ENCODE results near the gene NOA1. TPM values are rescaled to one million over a fixed set of nuclear protein-coding genes. Genes with fewer than 3 reads are reported as not detected.
A peak's percentile ranks its signal among the peaks of the same experiment; 100 is the strongest.

NOA1 gene
- total and polyA plus RNA-seq, 4 donors = 5.8 to 20.2 (median 14.9) TPM

DNA sequence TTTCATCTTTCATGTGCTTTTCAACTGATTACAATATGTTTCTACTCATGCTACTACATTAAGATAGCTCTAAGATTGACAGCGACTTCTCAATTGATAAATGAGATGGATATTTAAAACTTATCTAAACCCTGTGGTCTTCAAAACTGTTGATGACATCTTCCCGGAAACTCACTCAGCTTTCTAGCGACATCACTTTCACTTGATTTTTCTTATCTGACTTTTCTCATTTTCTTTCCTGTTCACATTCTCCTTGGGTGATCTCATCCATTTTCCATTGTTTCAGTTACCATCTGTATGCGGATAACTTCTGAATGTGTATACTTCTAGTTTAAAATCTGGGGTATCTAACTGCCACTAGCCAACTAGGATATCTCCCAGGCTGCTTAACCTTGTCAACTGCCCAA is 4.4 kb upstream of the NOA1 start:
- WGBS, 2 donors = 56 to 75% methylated on average over 4 of the region's 4 CpGs
- DNase-seq (peak in 2 of 3 donors; percentile 4 to 9), ATAC-seq (ENCODE audit: insufficient read depth, low FRiP score) (no peak)
- Histone ChIP-seq H3K9ac (ENCODE audit: insufficient read depth in 1 of 2, low read length in 2 of 2) (no peak overlapping the region), H3K27me3 (ENCODE audit: control insufficient read depth in 3 of 3, insufficient read depth in 3 of 3, low read length in 2 of 3) (no peaks in the 10 kb centered on the region), H3K36me3 (ENCODE audit: control insufficient read depth in 4 of 4, insufficient read depth in 4 of 4, low read length in 4 of 4) (peaks cover 4 to 12% (median 5%) of the 10 kb centered on the region in 4 donors), H3K27ac (ENCODE audit: low read depth in 1 of 2, low read length in 1 of 2) (no peak overlapping the region), H3K9me3 (ENCODE audit: control insufficient read depth in 4 of 4, insufficient read depth in 3 of 4, low read length in 3 of 4) (no peaks in the 10 kb centered on the region), H3K4me1 (ENCODE audit: control insufficient read depth in 5 of 5, insufficient read depth in 5 of 5, low read length in 5 of 5) (peaks cover 5 to 25% (median 17%) of the 10 kb centered on the region in 5 donors), H3K4me3 (no peak overlapping the region)
- TF ChIP-seq, protein P1, sequence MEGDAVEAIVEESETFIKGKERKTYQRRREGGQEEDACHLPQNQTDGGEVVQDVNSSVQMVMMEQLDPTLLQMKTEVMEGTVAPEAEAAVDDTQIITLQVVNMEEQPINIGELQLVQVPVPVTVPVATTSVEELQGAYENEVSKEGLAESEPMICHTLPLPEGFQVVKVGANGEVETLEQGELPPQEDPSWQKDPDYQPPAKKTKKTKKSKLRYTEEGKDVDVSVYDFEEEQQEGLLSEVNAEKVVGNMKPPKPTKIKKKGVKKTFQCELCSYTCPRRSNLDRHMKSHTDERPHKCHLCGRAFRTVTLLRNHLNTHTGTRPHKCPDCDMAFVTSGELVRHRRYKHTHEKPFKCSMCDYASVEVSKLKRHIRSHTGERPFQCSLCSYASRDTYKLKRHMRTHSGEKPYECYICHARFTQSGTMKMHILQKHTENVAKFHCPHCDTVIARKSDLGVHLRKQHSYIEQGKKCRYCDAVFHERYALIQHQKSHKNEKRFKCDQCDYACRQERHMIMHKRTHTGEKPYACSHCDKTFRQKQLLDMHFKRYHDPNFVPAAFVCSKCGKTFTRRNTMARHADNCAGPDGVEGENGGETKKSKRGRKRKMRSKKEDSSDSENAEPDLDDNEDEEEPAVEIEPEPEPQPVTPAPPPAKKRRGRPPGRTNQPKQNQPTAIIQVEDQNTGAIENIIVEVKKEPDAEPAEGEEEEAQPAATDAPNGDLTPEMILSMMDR (IDR thresholded peaks at IDR 0.05; ENCODE audit: control extremely low read depth, extremely low read depth) = no peak

DNA sequence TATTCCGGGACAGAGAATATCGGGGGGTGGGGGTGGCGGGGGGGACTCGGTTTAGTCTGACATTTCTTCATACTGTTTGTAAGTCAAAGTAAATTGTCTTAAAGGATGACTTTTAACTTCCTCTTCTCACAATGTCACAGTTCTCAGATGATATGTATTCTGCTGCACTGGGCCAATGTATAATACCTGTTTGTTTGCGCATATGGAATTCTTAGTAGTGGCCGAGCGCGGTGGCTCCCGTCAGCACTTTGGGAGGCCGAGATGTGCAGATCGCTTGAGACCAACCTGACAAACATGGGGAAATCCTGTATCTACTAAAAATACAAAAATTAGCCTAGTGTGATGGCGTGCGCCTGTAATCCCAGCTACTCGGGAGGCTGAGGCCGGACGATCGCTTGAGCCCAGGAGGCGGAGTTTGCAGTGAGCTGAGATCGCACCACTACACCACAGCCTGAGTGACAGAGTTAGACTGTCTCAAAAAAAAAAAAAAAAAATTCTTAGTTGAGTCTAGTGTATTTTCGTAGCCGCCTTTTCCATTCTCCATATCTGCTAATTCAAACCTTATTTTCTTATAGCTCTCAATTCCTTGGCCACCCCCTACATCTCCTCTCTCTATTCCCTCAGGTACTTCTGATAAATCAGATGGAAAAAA is 2.1 kb upstream of the NOA1 start:
- Histone ChIP-seq H3K27ac (ENCODE audit: low read depth in 1 of 2, low read length in 1 of 2) (peak overlapping the region in 1 of 2 donors; percentile 41), H3K9ac (ENCODE audit: insufficient read depth in 1 of 2, low read length in 2 of 2) (peak overlapping the region; percentile 84 to 92), H3K36me3 (ENCODE audit: control insufficient read depth in 4 of 4, insufficient read depth in 4 of 4, low read length in 4 of 4) (peaks cover 0 to 3% (median 0%) of the 10 kb centered on the region in 4 donors), H3K4me1 (ENCODE audit: control insufficient read depth in 5 of 5, insufficient read depth in 5 of 5, low read length in 5 of 5) (peaks cover 11 to 32% (median 20%) of the 10 kb centered on the region in 5 donors), H3K9me3 (ENCODE audit: control insufficient read depth in 4 of 4, insufficient read depth in 3 of 4, low read length in 3 of 4) (no peaks in the 10 kb centered on the region), H3K27me3 (ENCODE audit: control insufficient read depth in 3 of 3, insufficient read depth in 3 of 3, low read length in 2 of 3) (no peaks in the 10 kb centered on the region), H3K4me3 (peak overlapping the region; percentile 88)
- DNase-seq (peak in 2 of 3 donors; percentile 18 to 22), ATAC-seq (ENCODE audit: insufficient read depth, low FRiP score) (no peak)
- 13 to 14% methylated on average over 21 of the region's 21 CpGs for WGBS, 2 donors
- TF ChIP-seq, protein P1 (IDR thresholded peaks at IDR 0.05; ENCODE audit: control extremely low read depth, extremely low read depth) = no peak

DNA sequence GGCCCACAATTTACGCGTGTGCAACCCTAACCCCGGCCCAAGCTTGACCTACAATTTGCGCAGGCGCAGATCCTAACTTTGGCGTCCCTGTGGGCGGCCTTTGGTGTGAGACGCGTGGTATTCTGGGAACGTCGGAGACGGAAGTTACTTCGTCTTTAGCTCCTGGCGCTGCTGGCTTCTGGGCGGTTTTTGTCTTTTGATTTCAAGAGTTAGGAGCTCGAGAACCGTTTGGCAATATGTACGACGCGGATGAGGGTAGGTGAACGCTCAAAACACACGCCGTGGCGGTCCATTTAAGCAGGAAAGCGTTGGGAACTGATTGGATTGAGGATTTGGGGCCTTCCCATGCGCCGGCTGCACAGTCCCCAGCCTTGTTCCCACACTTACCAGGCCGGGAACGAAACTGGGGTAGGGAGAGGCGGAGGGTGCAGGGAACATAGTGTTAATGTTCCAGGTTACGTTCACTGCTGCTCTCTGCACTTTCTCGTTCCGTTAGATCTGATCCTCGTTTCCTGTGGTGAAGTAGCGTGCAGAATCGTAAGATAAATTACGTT is 1.4 kb upstream of the NOA1 start, which contains the start of gene POLR2B:
POLR2B (plus strand) TSS at position 147 of the 554 bp plus-strand sequence; CDS start at position 237, 90 bp downstream.
- WGBS, 2 donors = 0% methylated on average over 37 of the region's 37 CpGs
- DNase-seq (peak; percentile 94 to 97 (median 97)), ATAC-seq (ENCODE audit: insufficient read depth, low FRiP score) (peak; percentile 79)
- Histone ChIP-seq H3K27ac (ENCODE audit: low read depth in 1 of 2, low read length in 1 of 2) (peak within 1 kb of the TSS; percentile 91 to 96), H3K9ac (ENCODE audit: insufficient read depth in 1 of 2, low read length in 2 of 2) (peak within 1 kb of the TSS; percentile 84 to 92), H3K4me1 (ENCODE audit: control insufficient read depth in 5 of 5, insufficient read depth in 5 of 5, low read length in 5 of 5) (peaks cover 11 to 32% (median 20%) of the 10 kb centered on the region in 5 donors), H3K4me3 (peak within 1 kb of the TSS; percentile 88), H3K9me3 (ENCODE audit: control insufficient read depth in 4 of 4, insufficient read depth in 3 of 4, low read length in 3 of 4) (no peaks in the 10 kb centered on the region), H3K36me3 (ENCODE audit: control insufficient read depth in 4 of 4, insufficient read depth in 4 of 4, low read length in 4 of 4) (peaks cover 0 to 6% (median under 1%) of the 10 kb centered on the region in 4 donors), H3K27me3 (ENCODE audit: control insufficient read depth in 3 of 3, insufficient read depth in 3 of 3, low read length in 2 of 3) (no peaks in the 10 kb centered on the region)
- TF ChIP-seq, protein P1 (IDR thresholded peaks at IDR 0.05; ENCODE audit: control extremely low read depth, extremely low read depth) = no peak

Data from lung (tissue), 12 donors.